Fibroblast of skin of right quadriceps (primary cell): ENCODE data around the gene ZDHHC18.
"Not testable (repeated sequence)": the region's sequence is repeated elsewhere in the genome, so short reads cannot be mapped to it uniquely, and the experiment has no call there.

ENCODE experiments used
- DNase-seq: peaks from one replicate; pipeline ENCODE4 v3.0.0-alpha.2; 2013

Gene ZDHHC18

GRCh38 chr1:26791626-26792025, 34.9 kb upstream of the ZDHHC18 start:
- no peak for DNase-seq

DNA sequence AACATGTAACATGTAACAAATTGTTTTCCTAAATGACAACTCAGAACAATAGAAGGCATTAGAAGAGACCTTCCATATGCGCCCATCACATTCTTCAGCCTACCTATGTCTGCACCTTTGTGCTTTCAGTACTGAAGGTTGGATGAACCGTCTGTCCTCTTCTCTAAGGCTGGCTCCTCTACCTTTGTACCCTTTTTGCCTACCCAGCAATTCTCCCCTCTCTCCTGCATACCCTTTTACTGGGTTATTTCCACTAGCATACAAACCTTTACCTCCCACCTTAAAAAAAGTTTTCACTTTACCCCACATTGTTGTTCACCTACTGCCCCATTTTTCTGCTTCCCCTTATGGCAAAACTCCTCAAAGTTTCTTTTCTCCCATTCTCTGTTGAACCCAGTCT, 33.6 kb upstream of the ZDHHC18 start:
- DNase-seq = no peak

GRCh38 chr1:26794391-26794790, 32.1 kb upstream of the ZDHHC18 start:
- no peak for DNase-seq

GRCh38 chr1:26797627-26798026, 28.9 kb upstream of the ZDHHC18 start:
- DNase-seq = no peak

DNA sequence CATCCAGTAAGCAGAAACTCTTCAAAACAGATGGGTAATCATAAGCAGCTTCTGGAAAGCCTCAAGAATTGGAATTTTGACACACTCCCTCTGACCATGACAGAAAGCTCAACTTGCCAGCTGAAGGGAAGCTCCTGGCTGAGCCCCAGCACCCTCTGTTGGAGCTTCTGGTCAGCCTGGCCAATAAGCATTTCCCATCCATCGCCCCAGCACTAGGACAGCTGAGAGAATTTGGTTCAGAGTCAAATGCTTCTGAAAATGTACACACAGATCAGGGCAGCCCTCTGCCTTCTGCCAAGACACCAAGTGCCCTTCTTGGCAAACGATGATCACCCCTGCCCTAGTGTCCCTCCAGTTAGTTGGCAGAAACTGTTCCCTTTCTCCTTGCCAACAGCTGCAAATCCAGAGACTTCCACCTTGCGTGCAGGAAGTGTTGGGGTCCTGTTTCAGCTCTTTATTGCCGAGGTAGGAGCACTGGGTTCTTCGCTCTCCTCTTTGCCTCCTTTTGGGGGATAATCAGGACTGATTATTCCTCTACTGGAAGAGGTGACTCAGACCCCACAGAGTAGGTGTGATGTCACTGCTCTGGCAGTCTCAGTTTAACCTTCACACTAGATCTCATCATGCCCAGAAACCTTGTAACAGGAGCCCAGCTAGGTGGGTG, 26.9 kb upstream of the ZDHHC18 start:
- DNase-seq = peak; percentile 73

DNA sequence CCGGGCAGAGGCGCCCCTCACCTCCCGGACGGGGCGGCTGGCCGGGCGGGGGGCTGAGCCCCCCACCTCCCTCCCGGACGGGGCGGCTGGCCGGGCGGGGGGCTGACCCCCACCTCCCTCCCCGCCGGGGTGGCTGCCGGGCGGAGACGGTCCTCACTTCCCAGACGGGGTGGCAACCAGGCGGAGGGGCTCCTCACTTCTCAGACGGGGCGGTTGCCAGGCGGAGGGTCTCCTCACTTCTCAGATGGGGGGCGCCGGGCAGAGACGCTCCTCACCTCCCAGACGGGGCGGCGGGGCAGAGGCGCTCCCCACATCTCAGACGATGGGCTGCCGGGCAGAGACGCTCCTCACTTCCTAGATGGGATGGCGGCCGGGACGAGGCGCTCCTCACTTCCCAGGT, 22.6 kb upstream of the ZDHHC18 start:
- DNase-seq = not testable (repeated sequence)

- peak; percentile 61 for DNase-seq
These were observed 16.4 kb upstream of the ZDHHC18 start for GRCh38 chr1:26810105-26810504.

GRCh38 chr1:26811057-26811456, 15.4 kb upstream of the ZDHHC18 start:
- DNase-seq = peak; percentile 43

DNA sequence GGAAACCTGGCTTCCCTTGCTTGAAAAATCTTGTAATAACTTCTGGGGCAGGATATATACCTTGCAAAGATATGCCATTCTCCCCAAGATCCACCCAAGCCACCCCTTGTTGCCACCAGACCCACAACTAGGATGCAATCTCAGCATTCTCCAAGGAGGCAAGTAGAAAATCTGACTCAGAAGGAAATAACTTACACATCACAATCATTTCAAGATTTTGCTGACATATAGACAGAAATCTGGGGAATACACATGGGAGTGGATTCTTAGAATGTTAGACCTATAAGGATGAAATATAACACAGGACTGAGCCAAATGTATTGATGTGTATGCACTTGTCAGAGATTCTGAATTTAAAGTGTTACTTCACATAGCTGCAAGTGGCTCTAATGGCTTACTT, 14.8 kb upstream of the ZDHHC18 start:
- peak; percentile 28 for DNase-seq

GRCh38 chr1:26814377-26814776, 12.1 kb upstream of the ZDHHC18 start:
- no peak for DNase-seq

DNA sequence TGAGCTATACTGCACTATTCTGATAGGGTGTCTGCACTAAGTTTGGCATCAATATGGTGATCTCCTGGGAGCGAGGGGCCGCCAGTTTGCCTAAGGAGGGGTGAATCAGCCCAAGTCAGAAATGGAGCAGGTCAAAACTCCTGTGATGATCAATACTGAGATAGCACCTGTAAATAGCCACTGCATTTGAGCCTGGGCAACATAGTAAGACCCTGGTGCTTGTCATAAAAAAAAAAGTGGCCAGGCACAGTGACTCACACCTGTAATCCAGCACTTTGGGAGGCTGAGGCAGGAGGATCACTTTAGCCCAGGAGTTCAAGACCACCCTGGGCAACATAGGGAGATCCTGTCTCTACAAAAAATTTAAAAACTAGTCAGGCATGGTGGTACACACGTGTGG, 11.6 kb upstream of the ZDHHC18 start:
- no peak for DNase-seq

- DNase-seq = no peak
These were observed 5.7 kb upstream of the ZDHHC18 start for GRCh38 chr1:26820784-26821269.

GRCh38 chr1:26822737-26823395, 3.6 kb upstream of the ZDHHC18 start:
- DNase-seq = no peak

- DNase-seq = no peak
These were observed 1.8 kb upstream of the ZDHHC18 start for GRCh38 chr1:26824731-26825130.

- DNase-seq = no peak
These were observed 667 bp downstream of the ZDHHC18 start for GRCh38 chr1:26827106-26827604.

DNA sequence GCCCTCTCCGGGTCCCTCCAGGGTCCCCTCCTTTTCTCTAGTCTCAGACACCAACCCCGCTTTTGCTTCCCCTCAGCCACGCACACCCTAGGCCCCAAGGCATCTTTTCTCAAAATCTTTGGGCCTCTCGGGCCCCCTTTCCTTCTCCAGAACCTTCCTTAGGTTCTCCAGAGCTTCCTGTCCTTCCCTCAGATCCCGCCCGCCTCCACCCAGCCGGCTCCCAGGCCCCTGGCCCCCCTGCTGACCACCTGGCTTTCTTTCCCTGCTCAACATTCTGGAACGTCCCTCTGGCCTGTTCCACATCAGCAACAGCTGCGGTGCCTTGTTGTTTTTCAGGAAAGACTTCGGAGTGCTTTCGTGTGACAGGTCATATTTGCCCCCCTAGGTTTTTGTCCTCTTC, 1.2 kb downstream of the ZDHHC18 start:
- no peak for DNase-seq

DNA sequence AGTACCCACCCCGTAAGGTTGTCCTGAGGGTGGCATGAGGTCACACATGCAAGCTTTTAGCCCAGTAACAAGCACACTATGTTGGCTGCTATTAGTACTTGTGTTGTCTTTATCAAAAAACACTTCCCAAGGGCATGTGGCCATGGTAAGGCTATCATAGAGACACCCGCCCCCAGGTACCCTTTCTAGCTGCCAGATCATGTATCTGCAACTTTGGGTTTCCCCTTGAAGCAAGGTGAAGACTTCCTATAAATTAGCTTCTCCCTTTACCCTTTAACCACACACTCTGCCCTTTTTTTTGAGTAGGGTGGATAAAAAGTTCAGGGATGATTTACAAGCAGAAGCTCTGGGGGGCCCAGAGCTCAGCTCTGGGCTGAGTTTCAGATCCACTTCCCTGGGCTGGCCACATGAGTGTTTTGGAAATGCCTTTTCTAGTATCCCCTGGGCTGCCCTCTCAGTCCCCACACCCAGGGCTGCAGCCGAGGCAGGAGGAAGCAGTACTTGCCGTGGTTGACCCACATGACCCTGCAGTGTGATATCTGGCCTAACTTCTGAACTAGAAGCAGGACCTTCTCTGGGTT, 2.0 kb downstream of the ZDHHC18 start:
- no peak for DNase-seq

GRCh38 chr1:26829184-26829911, 2.9 kb downstream of the ZDHHC18 start:
- no peak for DNase-seq

- DNase-seq = no peak
These were observed 4.6 kb downstream of the ZDHHC18 start for GRCh38 chr1:26831059-26831458.

- DNase-seq = no peak
These were observed 5.2 kb downstream of the ZDHHC18 start for GRCh38 chr1:26831546-26832248.

GRCh38 chr1:26832249-26832960, 5.9 kb downstream of the ZDHHC18 start:
- DNase-seq = no peak
